Neural progenitor cell (in vitro differentiated cells): ENCODE results near the gene SV2B. TPM values are rescaled to one million over a fixed set of nuclear protein-coding genes. Genes with fewer than 3 reads are reported as not detected.
"Not testable (repeated sequence)": the region's sequence is repeated elsewhere in the genome, so short reads cannot be mapped to it uniquely, and the experiment has no call there.

Experiments used
- DNase-seq: peaks from one replicate; pipeline ENCODE4 v3.0.0-alpha.2; 2016; ENCODE audit warnings: low spot score
- H2AFZ ChIP-seq: fragments of 200-600 bp; sonication (generic); replicated peaks from 2 replicates; pipeline ENCODE4 v1.6.1; 2016; ENCODE audit warnings: antibody characterized with exemption
- H3F3A ChIP-seq: fragments of 200-600 bp; sonication (generic); 2 replicates; pipeline ENCODE4 v1.6.1; 2016; ENCODE audit warnings: antibody characterized with exemption, low read depth
- H3K27ac ChIP-seq: fragments of 200-600 bp; sonication (generic); 2 replicates; pipeline ENCODE4 v1.5.1; 2016; ENCODE audit warnings: mild to moderate bottlenecking
- H3K27me3 ChIP-seq: fragments of 200-600 bp; sonication (generic); 2 replicates; pipeline ENCODE4 v1.6.1; 2016; ENCODE audit warnings: mild to moderate bottlenecking, moderate library complexity
- H3K36me3 ChIP-seq: fragments of 200-600 bp; sonication (generic); 2 replicates; pipeline ENCODE4 v1.5.1; 2016
- H3K4me1 ChIP-seq: fragments of 200-600 bp; sonication (generic); 2 replicates; pipeline ENCODE4 v1.6.1; 2016; ENCODE audit warnings: mixed run types
- H3K4me2 ChIP-seq: fragments of 200-600 bp; sonication (generic); 2 replicates; pipeline ENCODE4 v1.6.1; 2016
- H3K4me3 ChIP-seq: fragments of 200-600 bp; sonication (generic); 2 replicates; pipeline ENCODE4 v1.5.1; 2016
- H3K79me2 ChIP-seq: fragments of 200-600 bp; sonication (generic); 2 replicates; pipeline ENCODE4 v1.6.1; 2016; ENCODE audit warnings: low read depth
- H3K9ac ChIP-seq: fragments of 200-600 bp; sonication (generic); 2 replicates; pipeline ENCODE4 v1.6.1; 2016
- H3K9me3 ChIP-seq: fragments of 200-600 bp; sonication (generic); 2 replicates; pipeline ENCODE4 v1.5.1; 2016; ENCODE audit warnings: low read depth
- H4K20me1 ChIP-seq: fragments of 200-600 bp; sonication (generic); 2 replicates; pipeline ENCODE4 v1.6.1; 2016; ENCODE audit warnings: low read depth
- H3K27ac Mint-ChIP-seq: 3 replicates; pipeline ENCODE4 v1.8.0; 2021; ENCODE audit warnings: mixed read lengths
- H3K27me3 Mint-ChIP-seq: 2 replicates; pipeline ENCODE4 v1.8.0; 2022; ENCODE audit warnings: low read depth, mild to moderate bottlenecking, inconsistent platforms, moderate library complexity, mixed read lengths; ENCODE audit not compliant: insufficient read depth
- H3K36me3 Mint-ChIP-seq: 3 replicates; pipeline ENCODE4 v1.8.0; 2021; ENCODE audit warnings: mixed read lengths
- H3K4me1 Mint-ChIP-seq: 3 replicates; pipeline ENCODE4 v1.8.0; 2021; ENCODE audit warnings: mixed read lengths
- H3K4me3 Mint-ChIP-seq: 3 replicates; pipeline ENCODE4 v1.8.0; 2021; ENCODE audit warnings: mild to moderate bottlenecking, moderate library complexity, mixed read lengths
- H3K9me3 Mint-ChIP-seq: 3 replicates; pipeline ENCODE4 v1.8.0; 2020; ENCODE audit warnings: mixed read lengths
- CTCF ChIP-seq: fragments of 200-600 bp; sonication (generic); IDR thresholded peaks from 2 replicates; pipeline ENCODE4 v1.5.1; 2017; ENCODE audit warnings: antibody characterized with exemption, mild to moderate bottlenecking
- EZH2 ChIP-seq: fragments of 200-600 bp; sonication (generic); IDR thresholded peaks from 2 replicates; pipeline ENCODE4 v1.6.1; 2017; ENCODE audit warnings: antibody characterized with exemption, mild to moderate bottlenecking, moderate library complexity
- EZH2phosphoT487 ChIP-seq: fragments of 200-600 bp; sonication (generic); IDR thresholded peaks from 2 replicates; pipeline ENCODE4 v1.6.1; 2017; ENCODE audit warnings: antibody characterized with exemption
- total RNA-seq: library from RNA; depleted of rRNA; stranded (reverse); fragments of >200 nt; gene quantifications from 2 replicates; pipeline ENCODE4 v1.2.3, GENCODE V29; 2015; ENCODE audit warnings: low replicate concordance

SV2B gene
- total RNA-seq, 1 donor from 2014 or later: 0.02 TPM

GRCh38 chr15:91336687-91337086, 236.6 kb downstream of the SV2B start:
- Histone ChIP-seq H3K79me2 (no peaks in the 10 kb centered on the region), H3K4me1 (no peaks in the 10 kb centered on the region), H3F3A (no peaks in the 10 kb centered on the region), H3K27ac (no peak overlapping the region), H2AFZ (no peak overlapping the region), H3K9ac (no peak overlapping the region), H4K20me1 (peaks cover 3% of the 10 kb centered on the region), H3K27me3 (no peaks in the 10 kb centered on the region), H3K4me2 (no peak overlapping the region), H3K9me3 (no peaks in the 10 kb centered on the region), H3K36me3 (no peaks in the 10 kb centered on the region), H3K4me3 (no peak overlapping the region)
- Mint-ChIP-seq H3K4me1 (peaks cover 2% of the 10 kb centered on the region), H3K27me3 (peaks cover 4% of the 10 kb centered on the region), H3K36me3 (no peaks in the 10 kb centered on the region), H3K4me3 (no peak overlapping the region), H3K27ac (no peak overlapping the region), H3K9me3 (no peaks in the 10 kb centered on the region)
- no peak for DNase-seq
- no peak for TF ChIP-seq EZH2
- TF ChIP-seq CTCF: no peak
- TF ChIP-seq EZH2phosphoT487: no peak

- H3K27me3 ChIP-seq: no peaks in the 10 kb centered on the region
- H3K9me3 Mint-ChIP-seq: no peaks in the 10 kb centered on the region
- H3F3A ChIP-seq: no peaks in the 10 kb centered on the region
- no peaks in the 10 kb centered on the region for H3K79me2 ChIP-seq
- H3K4me3 Mint-ChIP-seq: no peak overlapping the region
- no peaks in the 10 kb centered on the region for H3K36me3 ChIP-seq
- no peaks in the 10 kb centered on the region for H3K36me3 Mint-ChIP-seq
- peak; percentile 81 for DNase-seq
- H4K20me1 ChIP-seq: peaks cover 3% of the 10 kb centered on the region
- peaks cover 2% of the 10 kb centered on the region for H3K27me3 Mint-ChIP-seq
- H3K9me3 ChIP-seq: no peaks in the 10 kb centered on the region
- H3K4me1 Mint-ChIP-seq: peaks cover 2% of the 10 kb centered on the region
- no peak overlapping the region for H3K4me3 ChIP-seq
- no peak overlapping the region for H2AFZ ChIP-seq
- no peak overlapping the region for H3K27ac Mint-ChIP-seq
- H3K27ac ChIP-seq: no peak overlapping the region
- no peaks in the 10 kb centered on the region for H3K4me1 ChIP-seq
- H3K9ac ChIP-seq: no peak overlapping the region
- no peak overlapping the region for H3K4me2 ChIP-seq
- TF ChIP-seq EZH2 (no peak), CTCF (no peak), EZH2phosphoT487 (no peak)
Observed at GRCh38 chr15:91338766-91339165, 238.7 kb downstream of the SV2B start.

GRCh38 chr15:91342097-91342496, 242.0 kb downstream of the SV2B start:
- H3K4me1 Mint-ChIP-seq: peaks cover 2% of the 10 kb centered on the region
- Histone ChIP-seq H3F3A (no peaks in the 10 kb centered on the region), H3K79me2 (no peaks in the 10 kb centered on the region), H3K27ac (no peak overlapping the region), H3K36me3 (no peaks in the 10 kb centered on the region), H3K4me3 (no peak overlapping the region), H4K20me1 (peaks cover 3% of the 10 kb centered on the region), H3K9me3 (no peaks in the 10 kb centered on the region), H3K4me2 (no peak overlapping the region), H3K9ac (no peak overlapping the region), H3K4me1 (no peaks in the 10 kb centered on the region), H2AFZ (no peak overlapping the region), H3K27me3 (no peaks in the 10 kb centered on the region)
- H3K36me3 Mint-ChIP-seq: no peaks in the 10 kb centered on the region
- H3K9me3 Mint-ChIP-seq: no peaks in the 10 kb centered on the region
- H3K4me3 Mint-ChIP-seq: no peak overlapping the region
- TF ChIP-seq CTCF: no peak
- no peak for TF ChIP-seq EZH2phosphoT487
- TF ChIP-seq EZH2: no peak
- peaks cover 2% of the 10 kb centered on the region for H3K27me3 Mint-ChIP-seq
- DNase-seq: no peak
- no peak overlapping the region for H3K27ac Mint-ChIP-seq

- H3K36me3 Mint-ChIP-seq, H3K9me3 ChIP-seq, H3K36me3 ChIP-seq, H3K4me3 Mint-ChIP-seq, H3K4me2 ChIP-seq, H3K27ac Mint-ChIP-seq, H2AFZ ChIP-seq, H3K4me1 ChIP-seq, H3K4me1 Mint-ChIP-seq, DNase-seq, H3K9me3 Mint-ChIP-seq, H3K4me3 ChIP-seq, H3K9ac ChIP-seq, H3F3A ChIP-seq, H3K27me3 ChIP-seq, H4K20me1 ChIP-seq, H3K27me3 Mint-ChIP-seq, H3K79me2 ChIP-seq, H3K27ac ChIP-seq: not testable (repeated sequence)
Observed at GRCh38 chr15:91344912-91345311, 244.9 kb downstream of the SV2B start.
